Thymus (tissue), 11 donors: ENCODE results near the gene KRT81. TPM values are rescaled to one million over a fixed set of nuclear protein-coding genes. Genes with fewer than 3 reads are reported as not detected.

Experiments
- DNase-seq, 9 donors: peaks; one replicate each; pipeline ENCODE4 v3.0.0-alpha.2; 2013; ENCODE audit warnings: low spot score in 9 of 9, low read depth in 6 of 9, missing footprints in 1 of 9
- H3K27ac ChIP-seq, 2 donors: one replicate each; pipeline ENCODE4 v1.5.1; 2013; ENCODE audit warnings: control low read depth in 1 of 2, low read depth in 1 of 2, low read length in 1 of 2, mild to moderate bottlenecking in 1 of 2, moderate library complexity in 1 of 2
- H3K27me3 ChIP-seq, 2 donors: one replicate each; pipeline ENCODE4 v1.5.1; 2013; ENCODE audit warnings: low read length in 1 of 2; ENCODE audit not compliant: control insufficient read depth in 2 of 2, insufficient read depth in 1 of 2
- H3K36me3 ChIP-seq, 2 donors: one replicate each; pipeline ENCODE4 v1.5.1; 2013; ENCODE audit warnings: low read length in 1 of 2, mild to moderate bottlenecking in 1 of 2, moderate library complexity in 1 of 2; ENCODE audit not compliant: control insufficient read depth in 2 of 2, insufficient read depth in 2 of 2
- H3K4me1 ChIP-seq, 2 donors: one replicate each; pipeline ENCODE4 v1.5.1; 2013; ENCODE audit warnings: low read length in 2 of 2; ENCODE audit not compliant: control insufficient read depth in 2 of 2, insufficient read depth in 2 of 2
- H3K4me3 ChIP-seq, 2 donors: one replicate each; pipeline ENCODE4 v1.5.1; 2013; ENCODE audit warnings: low read length in 2 of 2, control low read depth in 1 of 2, mild to moderate bottlenecking in 1 of 2
- H3K9me3 ChIP-seq, 2 donors: one replicate each; pipeline ENCODE4 v1.5.1; 2013; ENCODE audit warnings: low read length in 1 of 2, mild to moderate bottlenecking in 1 of 2; ENCODE audit not compliant: control insufficient read depth in 2 of 2, insufficient read depth in 1 of 2
- WGBS: extraction: QIAGEN DNeasy Blood & Tissue Kit; methylation state at CpG from one replicate; pipeline ENCODE4 v1.1.7; 2013; 5-methylcytosine and 5-hydroxymethylcytosine counted together
- polyA plus RNA-seq: library from polyadenylated mRNA; stranded (reverse); fragments of 200-250 nt; gene quantifications from one replicate; pipeline ENCODE4 v1.2.3, GENCODE V29; 2013
- total RNA-seq: library from RNA; stranded (reverse); fragments of 120-200 nt; gene quantifications from one replicate; pipeline ENCODE4 v1.2.4, GENCODE V29; 2013
- donor health status: healthy.

Gene KRT81
- total and polyA plus RNA-seq, 2 donors, result 0.19 to 3.7 TPM

GRCh38 chr12:52313461-52313860, 22.1 kb upstream of the KRT81 start:
- Histone ChIP-seq H3K27me3 (peaks cover 12 to 41% of the 10 kb centered on the region in 2 donors), H3K27ac (no peak overlapping the region), H3K9me3 (no peaks in the 10 kb centered on the region), H3K36me3 (no peaks in the 10 kb centered on the region), H3K4me3 (no peak overlapping the region), H3K4me1 (no peaks in the 10 kb centered on the region)
- 79% methylated on average over 3 of the region's 3 CpGs for WGBS
- DNase-seq, result no peak

DNA sequence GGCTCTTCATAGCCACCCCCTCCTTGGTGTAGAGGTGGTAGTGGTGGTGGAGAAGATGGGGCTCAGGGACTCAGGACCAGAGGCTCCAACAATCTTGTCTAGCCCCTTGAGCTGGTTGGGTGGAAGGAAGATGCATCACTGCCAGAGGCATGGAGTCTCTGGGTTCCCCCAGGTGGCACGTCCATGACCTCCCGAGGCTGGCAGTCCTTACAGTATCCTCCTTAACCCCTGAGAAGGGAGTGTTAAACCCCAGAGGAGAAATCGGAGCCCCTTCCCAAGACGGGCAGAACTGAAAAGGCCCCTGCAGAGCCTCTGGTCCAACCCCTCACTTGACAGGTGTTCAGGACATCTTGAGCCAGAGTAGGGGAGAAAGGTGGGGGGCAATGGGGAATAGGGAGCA, 20.8 kb upstream of the KRT81 start:
- Histone ChIP-seq H3K36me3 (no peaks in the 10 kb centered on the region), H3K27ac (no peak overlapping the region), H3K27me3 (peaks cover 23 to 52% of the 10 kb centered on the region in 2 donors), H3K4me1 (no peaks in the 10 kb centered on the region), H3K9me3 (no peaks in the 10 kb centered on the region), H3K4me3 (no peak overlapping the region)
- no peak for DNase-seq
- WGBS, result 95% methylated on average over 4 of the region's 4 CpGs

DNA sequence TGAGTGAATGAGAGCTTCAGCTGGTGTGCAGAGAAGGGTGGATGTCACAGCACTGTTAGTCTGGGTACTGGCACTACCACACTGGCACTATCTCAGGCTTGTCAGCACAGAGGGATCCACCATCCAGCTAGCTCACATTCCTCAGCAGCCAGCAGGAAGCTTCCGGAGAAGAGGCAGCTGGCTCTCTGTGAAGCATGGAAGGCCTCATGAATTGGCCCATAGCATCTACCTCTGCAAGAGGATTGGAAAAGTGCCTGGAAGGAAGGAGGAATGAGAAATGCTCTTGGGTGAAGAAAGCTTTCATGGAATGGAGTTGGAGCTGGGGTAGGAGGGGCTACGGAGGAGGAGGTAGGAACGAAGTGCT, 19.9 kb upstream of the KRT81 start:
- H3K27me3 ChIP-seq, result peaks cover 29 to 60% of the 10 kb centered on the region in 2 donors
- no peak overlapping the region for H3K4me3 ChIP-seq
- 98% methylated on average over 3 of the region's 3 CpGs for WGBS
- no peaks in the 10 kb centered on the region for H3K36me3 ChIP-seq
- no peaks in the 10 kb centered on the region for H3K4me1 ChIP-seq
- H3K27ac ChIP-seq, result no peak overlapping the region
- no peak for DNase-seq
- no peaks in the 10 kb centered on the region for H3K9me3 ChIP-seq

- Histone ChIP-seq H3K4me1 (no peaks in the 10 kb centered on the region), H3K4me3 (no peak overlapping the region), H3K9me3 (no peaks in the 10 kb centered on the region), H3K36me3 (no peaks in the 10 kb centered on the region), H3K27ac (no peak overlapping the region), H3K27me3 (peaks cover 29 to 64% of the 10 kb centered on the region in 2 donors)
- no peak for DNase-seq
- 93% methylated on average over 5 of the region's 5 CpGs for WGBS
Measured at GRCh38 chr12:52310622-52311284, 19.4 kb upstream of the KRT81 start.

DNA sequence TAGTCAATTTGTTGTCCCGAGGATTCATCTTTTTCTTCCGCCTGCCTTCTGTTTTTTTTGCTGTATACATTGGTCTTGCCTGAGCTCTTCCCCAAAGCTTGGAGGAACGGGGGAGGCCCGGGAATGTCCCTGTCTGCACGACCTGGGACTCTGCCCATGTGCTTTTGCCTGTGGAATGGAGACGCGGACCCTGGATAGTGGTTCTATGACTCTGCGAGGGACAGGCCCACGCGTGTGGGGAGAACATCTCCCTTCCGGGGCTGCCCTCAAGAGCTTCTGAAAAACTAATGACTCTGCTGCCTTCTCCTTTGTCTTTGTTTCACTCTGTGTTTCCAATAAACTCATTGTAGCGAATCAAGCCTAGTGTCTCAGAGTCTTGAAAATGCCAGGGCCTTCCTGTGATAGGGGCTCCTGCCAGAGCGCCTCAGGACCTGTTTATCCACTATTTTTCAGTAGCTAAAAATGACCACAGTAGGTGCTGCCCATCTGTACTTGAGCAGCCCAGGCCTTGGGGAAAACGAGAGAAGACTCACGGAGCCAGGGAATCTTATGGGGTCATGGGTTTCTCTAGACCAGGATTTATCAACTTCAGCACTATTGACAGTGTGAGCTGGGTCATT, 17.6 kb upstream of the KRT81 start:
- H3K4me3 ChIP-seq, result no peak overlapping the region
- DNase-seq, result no peak
- no peak overlapping the region for H3K27ac ChIP-seq
- no peaks in the 10 kb centered on the region for H3K9me3 ChIP-seq
- WGBS, result 60% methylated on average over 15 of the region's 15 CpGs
- no peaks in the 10 kb centered on the region for H3K4me1 ChIP-seq
- no peaks in the 10 kb centered on the region for H3K36me3 ChIP-seq
- peaks cover 29 to 66% of the 10 kb centered on the region in 2 donors for H3K27me3 ChIP-seq

DNA sequence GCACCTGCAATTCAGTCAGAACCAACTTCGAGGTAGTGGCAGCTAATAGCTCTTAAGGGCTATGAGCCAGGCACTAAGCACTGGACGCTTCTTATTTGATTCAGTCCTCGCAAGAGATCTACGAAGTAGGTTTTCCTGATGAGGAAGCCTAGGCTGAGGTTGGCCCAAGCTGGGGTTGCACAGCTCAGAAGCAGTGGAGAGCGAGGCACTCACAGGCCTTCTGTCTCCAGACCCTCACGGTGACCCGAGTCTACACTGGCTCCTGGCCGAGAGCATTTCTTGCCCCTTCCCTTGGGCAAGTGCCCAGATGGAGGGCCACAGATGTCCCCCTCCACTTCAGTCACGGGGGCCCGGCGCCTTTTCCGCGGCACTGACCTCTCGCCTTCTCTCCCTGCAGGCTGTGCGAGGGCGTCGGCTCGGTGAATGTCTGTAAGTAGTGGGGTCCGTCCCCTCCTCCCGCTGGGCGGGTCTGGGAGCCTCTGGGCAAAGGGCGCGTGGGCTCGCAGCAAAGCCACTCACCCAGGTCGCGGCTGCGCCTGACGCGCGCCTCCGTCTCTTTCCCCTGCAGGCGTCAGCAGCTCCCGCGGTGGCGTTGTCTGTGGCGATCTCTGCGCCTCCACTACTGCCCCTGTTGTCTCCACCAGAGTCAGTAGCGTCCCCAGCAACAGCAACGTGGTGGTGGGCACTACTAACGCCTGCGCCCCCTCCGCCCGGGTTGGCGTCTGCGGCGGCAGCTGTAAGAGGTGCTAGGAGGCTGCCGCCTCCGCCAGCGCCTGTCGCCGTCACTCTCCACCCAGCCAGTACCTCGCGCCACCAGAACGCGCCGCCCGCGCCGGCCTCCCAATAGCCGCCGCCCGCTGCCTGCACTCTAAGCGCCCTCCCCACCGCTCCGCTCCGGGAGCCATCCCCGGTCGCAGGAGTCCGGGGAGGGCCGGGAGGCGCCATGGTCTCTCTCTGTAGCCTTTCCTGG, 16.8 kb upstream of the KRT81 start:
- H3K4me1 ChIP-seq, result no peaks in the 10 kb centered on the region
- WGBS, result 11% methylated on average over 71 of the region's 71 CpGs
- no peak overlapping the region for H3K27ac ChIP-seq
- H3K4me3 ChIP-seq, result no peak overlapping the region
- peaks cover 29 to 66% of the 10 kb centered on the region in 2 donors for H3K27me3 ChIP-seq
- H3K36me3 ChIP-seq, result no peaks in the 10 kb centered on the region
- no peaks in the 10 kb centered on the region for H3K9me3 ChIP-seq
- DNase-seq, result peak in 1 of 9 donors; percentile 7

GRCh38 chr12:52306731-52307130, 15.4 kb upstream of the KRT81 start:
- DNase-seq, result no peak
- WGBS, result 97% methylated on average over 2 of the region's 2 CpGs
- H3K27me3 ChIP-seq, result peaks cover 29 to 58% of the 10 kb centered on the region in 2 donors
- no peaks in the 10 kb centered on the region for H3K36me3 ChIP-seq
- no peak overlapping the region for H3K4me3 ChIP-seq
- no peaks in the 10 kb centered on the region for H3K9me3 ChIP-seq
- no peak overlapping the region for H3K27ac ChIP-seq
- no peaks in the 10 kb centered on the region for H3K4me1 ChIP-seq

DNA sequence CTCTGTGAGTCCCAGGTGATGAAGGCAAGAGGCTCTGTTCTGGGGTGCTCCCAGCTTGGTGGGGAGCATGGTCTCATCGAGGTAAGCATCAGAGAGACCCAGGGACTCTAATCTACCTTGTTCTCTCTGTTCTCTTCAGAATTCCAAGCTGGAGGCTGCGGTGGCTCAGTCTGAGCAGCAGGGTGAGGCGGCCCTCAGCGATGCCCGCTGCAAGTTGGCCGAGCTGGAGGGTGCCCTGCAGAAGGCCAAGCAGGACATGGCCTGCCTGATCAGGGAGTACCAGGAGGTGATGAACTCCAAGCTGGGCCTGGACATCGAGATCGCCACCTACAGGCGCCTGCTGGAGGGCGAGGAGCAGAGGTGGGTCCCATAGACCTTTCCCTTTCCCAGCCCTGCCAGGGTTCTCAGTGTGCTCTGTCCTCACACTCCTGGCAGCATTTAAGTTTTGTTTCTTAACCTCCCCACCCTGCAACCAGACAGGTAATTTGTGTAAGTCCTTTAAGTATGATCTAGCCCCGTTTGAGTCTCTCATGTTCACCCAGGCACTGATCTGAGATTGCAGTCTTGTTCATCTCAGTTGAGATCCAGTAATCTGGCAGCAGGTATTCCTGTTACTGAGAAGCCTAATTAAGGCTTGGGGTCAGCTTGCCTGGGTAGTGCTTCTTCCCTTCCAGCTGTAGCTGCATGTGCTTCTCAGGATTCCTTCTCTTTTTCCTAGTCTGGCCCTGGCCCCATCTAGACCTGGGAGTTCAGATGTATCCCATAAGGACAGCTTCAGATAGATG, 14.8 kb upstream of the KRT81 start:
- Histone ChIP-seq H3K4me1 (no peaks in the 10 kb centered on the region), H3K27ac (no peak overlapping the region), H3K4me3 (no peak overlapping the region), H3K27me3 (peaks cover 29 to 53% of the 10 kb centered on the region in 2 donors), H3K9me3 (no peaks in the 10 kb centered on the region), H3K36me3 (no peaks in the 10 kb centered on the region)
- 88% methylated on average over 11 of the region's 11 CpGs for WGBS
- no peak for DNase-seq
